Neural progenitor cell (in vitro differentiated cells): ENCODE data around the gene SLC46A3. TPM values are rescaled to one million over a fixed set of nuclear protein-coding genes. Genes with fewer than 3 reads are reported as not detected.
A peak's percentile ranks its signal among the peaks of the same experiment; 100 is the strongest.
"Not testable (repeated sequence)": the region's sequence is repeated elsewhere in the genome, so short reads cannot be mapped to it uniquely, and the experiment has no call there.

Experiments used
- DNase-seq: peaks from one replicate; pipeline ENCODE4 v3.0.0-alpha.2; 2016; ENCODE audit warnings: low spot score
- H2AFZ ChIP-seq: fragments of 200-600 bp; sonication (generic); replicated peaks from 2 replicates; pipeline ENCODE4 v1.6.1; 2016; ENCODE audit warnings: antibody characterized with exemption
- H3F3A ChIP-seq: fragments of 200-600 bp; sonication (generic); 2 replicates; pipeline ENCODE4 v1.6.1; 2016; ENCODE audit warnings: antibody characterized with exemption, low read depth
- H3K27ac ChIP-seq: fragments of 200-600 bp; sonication (generic); 2 replicates; pipeline ENCODE4 v1.5.1; 2016; ENCODE audit warnings: mild to moderate bottlenecking
- H3K27me3 ChIP-seq: fragments of 200-600 bp; sonication (generic); 2 replicates; pipeline ENCODE4 v1.6.1; 2016; ENCODE audit warnings: mild to moderate bottlenecking, moderate library complexity
- H3K36me3 ChIP-seq: fragments of 200-600 bp; sonication (generic); 2 replicates; pipeline ENCODE4 v1.5.1; 2016
- H3K4me1 ChIP-seq: fragments of 200-600 bp; sonication (generic); 2 replicates; pipeline ENCODE4 v1.6.1; 2016; ENCODE audit warnings: mixed run types
- H3K4me2 ChIP-seq: fragments of 200-600 bp; sonication (generic); 2 replicates; pipeline ENCODE4 v1.6.1; 2016
- H3K4me3 ChIP-seq: fragments of 200-600 bp; sonication (generic); 2 replicates; pipeline ENCODE4 v1.5.1; 2016
- H3K79me2 ChIP-seq: fragments of 200-600 bp; sonication (generic); 2 replicates; pipeline ENCODE4 v1.6.1; 2016; ENCODE audit warnings: low read depth
- H3K9ac ChIP-seq: fragments of 200-600 bp; sonication (generic); 2 replicates; pipeline ENCODE4 v1.6.1; 2016
- H3K9me3 ChIP-seq: fragments of 200-600 bp; sonication (generic); 2 replicates; pipeline ENCODE4 v1.5.1; 2016; ENCODE audit warnings: low read depth
- H4K20me1 ChIP-seq: fragments of 200-600 bp; sonication (generic); 2 replicates; pipeline ENCODE4 v1.6.1; 2016; ENCODE audit warnings: low read depth
- H3K27ac Mint-ChIP-seq: 3 replicates; pipeline ENCODE4 v1.8.0; 2021; ENCODE audit warnings: mixed read lengths
- H3K27me3 Mint-ChIP-seq: 2 replicates; pipeline ENCODE4 v1.8.0; 2022; ENCODE audit warnings: low read depth, mild to moderate bottlenecking, inconsistent platforms, moderate library complexity, mixed read lengths; ENCODE audit not compliant: insufficient read depth
- H3K36me3 Mint-ChIP-seq: 3 replicates; pipeline ENCODE4 v1.8.0; 2021; ENCODE audit warnings: mixed read lengths
- H3K4me1 Mint-ChIP-seq: 3 replicates; pipeline ENCODE4 v1.8.0; 2021; ENCODE audit warnings: mixed read lengths
- H3K4me3 Mint-ChIP-seq: 3 replicates; pipeline ENCODE4 v1.8.0; 2021; ENCODE audit warnings: mild to moderate bottlenecking, moderate library complexity, mixed read lengths
- H3K9me3 Mint-ChIP-seq: 3 replicates; pipeline ENCODE4 v1.8.0; 2020; ENCODE audit warnings: mixed read lengths
- CTCF ChIP-seq: fragments of 200-600 bp; sonication (generic); IDR thresholded peaks from 2 replicates; pipeline ENCODE4 v1.5.1; 2017; ENCODE audit warnings: antibody characterized with exemption, mild to moderate bottlenecking
- EZH2 ChIP-seq: fragments of 200-600 bp; sonication (generic); IDR thresholded peaks from 2 replicates; pipeline ENCODE4 v1.6.1; 2017; ENCODE audit warnings: antibody characterized with exemption, mild to moderate bottlenecking, moderate library complexity
- EZH2phosphoT487 ChIP-seq: fragments of 200-600 bp; sonication (generic); IDR thresholded peaks from 2 replicates; pipeline ENCODE4 v1.6.1; 2017; ENCODE audit warnings: antibody characterized with exemption
- total RNA-seq: library from RNA; depleted of rRNA; stranded (reverse); fragments of >200 nt; gene quantifications from 2 replicates; pipeline ENCODE4 v1.2.3, GENCODE V29; 2015; ENCODE audit warnings: low replicate concordance

The SLC46A3 gene
- total RNA-seq, 1 donor from 2014 or later: not detected

GRCh38 chr13:28704282-28704681, 14.5 kb downstream of the SLC46A3 start:
- no peaks in the 10 kb centered on the region for H3K79me2 ChIP-seq
- H3K4me3 ChIP-seq: no peak overlapping the region
- no peaks in the 10 kb centered on the region for H3K4me1 ChIP-seq
- no peaks in the 10 kb centered on the region for H3K36me3 ChIP-seq
- no peaks in the 10 kb centered on the region for H3K9me3 Mint-ChIP-seq
- DNase-seq: no peak
- no peak overlapping the region for H3K4me2 ChIP-seq
- H3K36me3 Mint-ChIP-seq: no peaks in the 10 kb centered on the region
- no peak overlapping the region for H3K9ac ChIP-seq
- TF ChIP-seq EZH2phosphoT487 (no peak), CTCF (no peak), EZH2 (no peak)
- H3K27ac ChIP-seq: no peak overlapping the region
- H4K20me1 ChIP-seq: no peaks in the 10 kb centered on the region
- H2AFZ ChIP-seq: no peak overlapping the region
- no peaks in the 10 kb centered on the region for H3F3A ChIP-seq
- H3K4me1 Mint-ChIP-seq: no peaks in the 10 kb centered on the region
- no peak overlapping the region for H3K4me3 Mint-ChIP-seq
- H3K27me3 Mint-ChIP-seq: no peaks in the 10 kb centered on the region
- no peak overlapping the region for H3K27ac Mint-ChIP-seq
- no peaks in the 10 kb centered on the region for H3K27me3 ChIP-seq
- no peaks in the 10 kb centered on the region for H3K9me3 ChIP-seq

GRCh38 chr13:28699246-28699645, 19.5 kb downstream of the SLC46A3 start:
- H3K4me1 ChIP-seq: peaks cover 2% of the 10 kb centered on the region

GRCh38 chr13:28697441-28697840, 21.3 kb downstream of the SLC46A3 start:
- Histone ChIP-seq H3K4me3 (no peak overlapping the region), H2AFZ (no peak overlapping the region), H3K27me3 (no peaks in the 10 kb centered on the region), H3K79me2 (no peaks in the 10 kb centered on the region), H3K9ac (no peak overlapping the region), H3K27ac (no peak overlapping the region), H3K36me3 (no peaks in the 10 kb centered on the region), H3K4me1 (peaks cover 16% of the 10 kb centered on the region), H3F3A (no peaks in the 10 kb centered on the region), H3K4me2 (no peak overlapping the region), H4K20me1 (no peaks in the 10 kb centered on the region), H3K9me3 (no peaks in the 10 kb centered on the region)
- no peaks in the 10 kb centered on the region for H3K36me3 Mint-ChIP-seq
- no peak overlapping the region for H3K4me3 Mint-ChIP-seq
- peaks cover 6% of the 10 kb centered on the region for H3K4me1 Mint-ChIP-seq
- no peak for DNase-seq
- H3K27me3 Mint-ChIP-seq: no peaks in the 10 kb centered on the region
- no peaks in the 10 kb centered on the region for H3K9me3 Mint-ChIP-seq
- no peak overlapping the region for H3K27ac Mint-ChIP-seq
- TF ChIP-seq EZH2phosphoT487 (no peak), EZH2 (no peak), CTCF (no peak)

More at GRCh38 chr13:28699246-28699645, 19.5 kb downstream of the SLC46A3 start:
- Histone ChIP-seq H3K36me3 (no peaks in the 10 kb centered on the region), H3K27ac (no peak overlapping the region), H3K9me3 (no peaks in the 10 kb centered on the region), H3K9ac (no peak overlapping the region), H3K4me2 (no peak overlapping the region), H3K27me3 (no peaks in the 10 kb centered on the region), H3F3A (no peaks in the 10 kb centered on the region), H4K20me1 (no peaks in the 10 kb centered on the region), H3K79me2 (no peaks in the 10 kb centered on the region), H3K4me3 (no peak overlapping the region), H2AFZ (no peak overlapping the region)
- no peaks in the 10 kb centered on the region for H3K27me3 Mint-ChIP-seq
- H3K36me3 Mint-ChIP-seq: no peaks in the 10 kb centered on the region
- TF ChIP-seq EZH2 (no peak), CTCF (no peak), EZH2phosphoT487 (no peak)
- no peak overlapping the region for H3K4me3 Mint-ChIP-seq
- no peak for DNase-seq
- H3K27ac Mint-ChIP-seq: no peak overlapping the region
- H3K9me3 Mint-ChIP-seq: no peaks in the 10 kb centered on the region
- H3K4me1 Mint-ChIP-seq: no peaks in the 10 kb centered on the region

GRCh38 chr13:28693605-28694491, 24.9 kb downstream of the SLC46A3 start:
- H3K27me3 ChIP-seq, H3K4me3 Mint-ChIP-seq, H3K9me3 Mint-ChIP-seq, H3K36me3 Mint-ChIP-seq, H3F3A ChIP-seq, H3K4me1 Mint-ChIP-seq, H3K9me3 ChIP-seq, H3K27me3 Mint-ChIP-seq, H3K36me3 ChIP-seq, H3K79me2 ChIP-seq, H4K20me1 ChIP-seq: not testable (repeated sequence)
- Histone ChIP-seq H2AFZ (peak overlapping the region; percentile 99), H3K4me3 (peak overlapping the region; percentile 53), H3K9ac (peak overlapping the region; percentile 36), H3K4me2 (peak overlapping the region; percentile 88), H3K4me1 (peaks cover 16% of the 10 kb centered on the region), H3K27ac (peak overlapping the region; percentile 56)
- DNase-seq: peak; percentile 87
- peak overlapping the region; percentile 47 for H3K27ac Mint-ChIP-seq
